Neural progenitor cell (in vitro differentiated cells): ENCODE measurements around the gene CC2D1A. TPM values are rescaled to one million over a fixed set of nuclear protein-coding genes. Genes with fewer than 3 reads are reported as not detected.

Source experiments
- DNase-seq: peaks from one replicate; pipeline ENCODE4 v3.0.0-alpha.2; 2016; ENCODE audit warnings: low spot score
- H2AFZ ChIP-seq: fragments of 200-600 bp; sonication (generic); replicated peaks from 2 replicates; pipeline ENCODE4 v1.6.1; 2016; ENCODE audit warnings: antibody characterized with exemption
- H3F3A ChIP-seq: fragments of 200-600 bp; sonication (generic); 2 replicates; pipeline ENCODE4 v1.6.1; 2016; ENCODE audit warnings: antibody characterized with exemption, low read depth
- H3K27ac ChIP-seq: fragments of 200-600 bp; sonication (generic); 2 replicates; pipeline ENCODE4 v1.5.1; 2016; ENCODE audit warnings: mild to moderate bottlenecking
- H3K27me3 ChIP-seq: fragments of 200-600 bp; sonication (generic); 2 replicates; pipeline ENCODE4 v1.6.1; 2016; ENCODE audit warnings: mild to moderate bottlenecking, moderate library complexity
- H3K36me3 ChIP-seq: fragments of 200-600 bp; sonication (generic); 2 replicates; pipeline ENCODE4 v1.5.1; 2016
- H3K4me1 ChIP-seq: fragments of 200-600 bp; sonication (generic); 2 replicates; pipeline ENCODE4 v1.6.1; 2016; ENCODE audit warnings: mixed run types
- H3K4me2 ChIP-seq: fragments of 200-600 bp; sonication (generic); 2 replicates; pipeline ENCODE4 v1.6.1; 2016
- H3K4me3 ChIP-seq: fragments of 200-600 bp; sonication (generic); 2 replicates; pipeline ENCODE4 v1.5.1; 2016
- H3K79me2 ChIP-seq: fragments of 200-600 bp; sonication (generic); 2 replicates; pipeline ENCODE4 v1.6.1; 2016; ENCODE audit warnings: low read depth
- H3K9ac ChIP-seq: fragments of 200-600 bp; sonication (generic); 2 replicates; pipeline ENCODE4 v1.6.1; 2016
- H3K9me3 ChIP-seq: fragments of 200-600 bp; sonication (generic); 2 replicates; pipeline ENCODE4 v1.5.1; 2016; ENCODE audit warnings: low read depth
- H4K20me1 ChIP-seq: fragments of 200-600 bp; sonication (generic); 2 replicates; pipeline ENCODE4 v1.6.1; 2016; ENCODE audit warnings: low read depth
- H3K27ac Mint-ChIP-seq: 3 replicates; pipeline ENCODE4 v1.8.0; 2021; ENCODE audit warnings: mixed read lengths
- H3K27me3 Mint-ChIP-seq: 2 replicates; pipeline ENCODE4 v1.8.0; 2022; ENCODE audit warnings: low read depth, mild to moderate bottlenecking, inconsistent platforms, moderate library complexity, mixed read lengths; ENCODE audit not compliant: insufficient read depth
- H3K36me3 Mint-ChIP-seq: 3 replicates; pipeline ENCODE4 v1.8.0; 2021; ENCODE audit warnings: mixed read lengths
- H3K4me1 Mint-ChIP-seq: 3 replicates; pipeline ENCODE4 v1.8.0; 2021; ENCODE audit warnings: mixed read lengths
- H3K4me3 Mint-ChIP-seq: 3 replicates; pipeline ENCODE4 v1.8.0; 2021; ENCODE audit warnings: mild to moderate bottlenecking, moderate library complexity, mixed read lengths
- H3K9me3 Mint-ChIP-seq: 3 replicates; pipeline ENCODE4 v1.8.0; 2020; ENCODE audit warnings: mixed read lengths
- CTCF ChIP-seq: fragments of 200-600 bp; sonication (generic); IDR thresholded peaks from 2 replicates; pipeline ENCODE4 v1.5.1; 2017; ENCODE audit warnings: antibody characterized with exemption, mild to moderate bottlenecking
- EZH2 ChIP-seq: fragments of 200-600 bp; sonication (generic); IDR thresholded peaks from 2 replicates; pipeline ENCODE4 v1.6.1; 2017; ENCODE audit warnings: antibody characterized with exemption, mild to moderate bottlenecking, moderate library complexity
- EZH2phosphoT487 ChIP-seq: fragments of 200-600 bp; sonication (generic); IDR thresholded peaks from 2 replicates; pipeline ENCODE4 v1.6.1; 2017; ENCODE audit warnings: antibody characterized with exemption
- total RNA-seq: library from RNA; depleted of rRNA; stranded (reverse); fragments of >200 nt; gene quantifications from 2 replicates; pipeline ENCODE4 v1.2.3, GENCODE V29; 2015; ENCODE audit warnings: low replicate concordance

CC2D1A gene
- total RNA-seq, 1 donor from 2014 or later = 8.1 TPM

GRCh38 chr19:13917888-13918406, 11.9 kb downstream of the CC2D1A start:
- H3K27me3 Mint-ChIP-seq = peaks cover 4% of the 10 kb centered on the region

GRCh38 chr19:13918726-13919411, 12.9 kb downstream of the CC2D1A start:
- DNase-seq = no peak
- Histone ChIP-seq H3K4me3 (no peak overlapping the region), H3K36me3 (peaks cover 4% of the 10 kb centered on the region), H3K4me1 (no peaks in the 10 kb centered on the region), H3K4me2 (no peak overlapping the region), H4K20me1 (no peaks in the 10 kb centered on the region), H2AFZ (no peak overlapping the region), H3K9ac (no peak overlapping the region), H3K27ac (no peak overlapping the region), H3F3A (no peaks in the 10 kb centered on the region), H3K27me3 (no peaks in the 10 kb centered on the region), H3K79me2 (no peaks in the 10 kb centered on the region), H3K9me3 (no peaks in the 10 kb centered on the region)
- Mint-ChIP-seq H3K4me3 (no peak overlapping the region), H3K4me1 (no peaks in the 10 kb centered on the region), H3K27ac (no peak overlapping the region), H3K36me3 (peaks cover 27% of the 10 kb centered on the region), H3K27me3 (peaks cover 4% of the 10 kb centered on the region), H3K9me3 (peaks cover 4% of the 10 kb centered on the region)
- TF ChIP-seq EZH2 (no peak), EZH2phosphoT487 (no peak), CTCF (no peak)

More at GRCh38 chr19:13917888-13918406, 11.9 kb downstream of the CC2D1A start:
- H3K4me1 Mint-ChIP-seq = no peaks in the 10 kb centered on the region
- Histone ChIP-seq H3F3A (no peaks in the 10 kb centered on the region), H3K27ac (no peak overlapping the region), H3K9me3 (no peaks in the 10 kb centered on the region), H3K4me1 (no peaks in the 10 kb centered on the region), H3K9ac (no peak overlapping the region), H3K4me2 (no peak overlapping the region), H3K79me2 (no peaks in the 10 kb centered on the region), H3K36me3 (peaks cover 4% of the 10 kb centered on the region), H3K4me3 (no peak overlapping the region), H2AFZ (no peak overlapping the region), H4K20me1 (no peaks in the 10 kb centered on the region), H3K27me3 (no peaks in the 10 kb centered on the region)
- no peak for TF ChIP-seq CTCF
- no peak for DNase-seq
- peaks cover 24% of the 10 kb centered on the region for H3K36me3 Mint-ChIP-seq
- H3K4me3 Mint-ChIP-seq = no peak overlapping the region
- H3K9me3 Mint-ChIP-seq = peaks cover 4% of the 10 kb centered on the region
- no peak overlapping the region for H3K27ac Mint-ChIP-seq

- Histone ChIP-seq H4K20me1 (no peaks in the 10 kb centered on the region), H3K27me3 (no peaks in the 10 kb centered on the region), H3K36me3 (peaks cover 4% of the 10 kb centered on the region), H3F3A (no peaks in the 10 kb centered on the region), H3K4me2 (no peak overlapping the region), H3K27ac (no peak overlapping the region), H3K9me3 (no peaks in the 10 kb centered on the region), H3K4me3 (no peak overlapping the region), H3K79me2 (no peaks in the 10 kb centered on the region), H2AFZ (no peak overlapping the region), H3K9ac (no peak overlapping the region), H3K4me1 (no peaks in the 10 kb centered on the region)
- Mint-ChIP-seq H3K9me3 (peaks cover 4% of the 10 kb centered on the region), H3K27ac (no peak overlapping the region), H3K36me3 (peaks cover 30% of the 10 kb centered on the region), H3K27me3 (peaks cover 4% of the 10 kb centered on the region), H3K4me1 (no peaks in the 10 kb centered on the region), H3K4me3 (no peak overlapping the region)
- no peak for TF ChIP-seq EZH2
- no peak for TF ChIP-seq CTCF
- no peak for TF ChIP-seq EZH2phosphoT487
- no peak for DNase-seq
Observed at GRCh38 chr19:13920524-13920923, 14.5 kb downstream of the CC2D1A start.
